Sigmoid colon (tissue), 7 donors: ENCODE measurements around the gene MAP4K5. TPM values are rescaled to one million over a fixed set of nuclear protein-coding genes. Genes with fewer than 3 reads are reported as not detected.

Experiments used
- DNase-seq: peaks from one replicate; pipeline ENCODE4 v3.0.0-alpha.2; 2019
- H3K27ac ChIP-seq, 4 donors: fragments of 200-600 bp; sonication (generic); one replicate each; pipeline ENCODE4 v1.5.1; 2016 to 2019; ENCODE audit warnings: mild to moderate bottlenecking in 1 of 4
- H3K27me3 ChIP-seq, 3 donors: fragments of 200-600 bp; sonication (generic); one replicate each; pipeline ENCODE4 v1.5.1; 2019; ENCODE audit warnings: mild to moderate bottlenecking in 1 of 3
- H3K36me3 ChIP-seq, 4 donors: fragments of 200-600 bp; sonication (generic); one replicate each; pipeline ENCODE4 v1.5.1; 2016 to 2019
- H3K4me1 ChIP-seq, 4 donors: fragments of 200-600 bp; sonication (generic); one replicate each; pipeline ENCODE4 v1.5.1; 2017 to 2019
- H3K4me3 ChIP-seq, 4 donors: fragments of 200-600 bp; sonication (generic); one replicate each; pipeline ENCODE4 v1.5.1; 2017 to 2019; ENCODE audit warnings: mild to moderate bottlenecking in 2 of 4, moderate library complexity in 1 of 4
- H3K9me3 ChIP-seq, 4 donors: fragments of 200-600 bp in 3 of 4; sonication (generic) in 3 of 4; one replicate each; pipeline versions ENCODE4 v1.5.1 to v1.6.1; 2013 to 2019
- EP300 ChIP-seq, 4 donors: sonication (generic); formaldehyde crosslinking; IDR thresholded peaks; one replicate each; pipeline ENCODE4 v1.6.1; 2017; ENCODE audit warnings: antibody characterized with exemption in 4 of 4
- POLR2A ChIP-seq, 2 donors: fragments of 450-650 bp; IDR thresholded peaks; one replicate each; pipeline ENCODE4 v1.6.1; 2016; ENCODE audit warnings: antibody characterized with exemption in 2 of 2, mild to moderate bottlenecking in 2 of 2, moderate library complexity in 2 of 2
- POLR2AphosphoS5 ChIP-seq, 4 donors: sonication (generic); formaldehyde crosslinking; IDR thresholded peaks; one replicate each; pipeline ENCODE4 v1.6.1; 2017; ENCODE audit warnings: antibody characterized with exemption in 4 of 4
- WGBS, 2 donors: extraction: QIAGEN DNeasy Blood & Tissue Kit; methylation state at CpG; one replicate each; pipeline ENCODE4 v1.1.7; 2013; 5-methylcytosine and 5-hydroxymethylcytosine counted together
- intact Hi-C: fragments of 100-400 bp; cut with DNase I; formaldehyde crosslinking; loops from one replicate; pipeline ENCODE4 v1.15.1; 2023
- polyA plus RNA-seq, 3 donors: library from polyadenylated mRNA; stranded (reverse); fragments of 200-250 nt; gene quantifications; one replicate each; pipeline ENCODE4 v1.2.3, GENCODE V29; 2013
- total RNA-seq, 4 donors: library from RNA; depleted of rRNA; stranded (reverse); fragments of >200 nt; gene quantifications; one replicate each; pipeline ENCODE4 v1.1.0, GENCODE V29; 2016
- TF ChIP-seq, protein P1 (sequence below), 4 experiments: fragments of 450-650 bp in 3 of 4; fragments of 200-600 bp in 1 of 4; IDR thresholded peaks; one replicate each; pipeline ENCODE4 v1.5.1; 2016 to 2019; ENCODE audit warnings: antibody characterized with exemption in 4 of 4, mild to moderate bottlenecking in 3 of 4, moderate library complexity in 2 of 4
- donor health status: healthy with polysubstance abuse.
- donor health status: Bipolar disorder and iron deficiency.
- donor health status: healthy.

MAP4K5 gene
- total and polyA plus RNA-seq, 7 donors: 12.6 to 314 (median 144) TPM

DNA sequence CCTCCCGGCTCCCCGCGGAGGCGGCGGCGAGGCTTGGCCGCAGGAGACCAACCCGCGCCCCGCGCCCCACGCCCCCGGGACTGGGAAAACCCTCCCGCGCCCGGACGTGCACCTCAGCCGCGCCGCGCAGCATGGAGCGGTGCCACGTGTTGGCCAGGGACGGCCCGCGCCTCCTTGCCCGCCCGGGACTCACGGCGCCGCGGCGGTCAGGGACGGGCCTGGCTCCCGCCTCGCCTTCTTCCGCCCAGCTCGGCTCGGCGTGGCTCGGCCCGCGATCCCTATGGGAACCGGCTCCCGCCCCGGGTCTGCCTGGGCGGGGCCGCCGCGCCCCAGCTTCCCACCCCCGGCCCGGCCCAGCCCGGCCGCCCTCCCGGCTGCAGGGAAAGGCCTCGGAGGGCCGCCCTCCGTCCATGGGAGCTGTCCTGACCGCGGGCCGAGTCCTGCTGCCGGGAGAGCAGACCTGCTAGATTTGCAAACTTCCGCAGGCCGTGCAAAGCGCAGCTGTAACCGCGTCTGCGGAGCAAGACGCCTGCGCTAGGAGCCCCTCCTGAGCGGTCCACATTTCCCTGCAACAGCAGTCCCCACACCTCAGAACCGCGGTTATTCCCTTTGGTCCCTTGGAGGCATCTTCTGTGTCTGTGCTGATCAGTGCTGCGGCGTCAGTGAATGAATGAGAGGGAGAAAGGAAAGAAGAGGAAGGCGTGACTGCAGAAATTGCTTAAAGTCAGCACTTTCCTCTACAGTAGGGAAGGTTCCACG is 135.6 kb downstream of the MAP4K5 start, which contains the start of gene CDKL1:
Gene CDKL1, minus strand, starts transcription at position 251 of the 759 bp plus-strand sequence. CDS start 1,013 bp downstream, outside the sequence.
- Histone ChIP-seq H3K4me1 (peaks cover 0 to 74% (median 49%) of the 10 kb centered on the region in 4 donors), H3K27ac (peak within 1 kb of the TSS; percentile 70 to 87 (median 84)), H3K36me3 (no peaks in the 10 kb centered on the region), H3K4me3 (peak within 1 kb of the TSS; percentile 40 to 83 (median 75)), H3K27me3 (no peaks in the 10 kb centered on the region), H3K9me3 (no peaks in the 10 kb centered on the region)
- WGBS, 2 donors: 1% methylated on average over 77 of the region's 77 CpGs
- intact Hi-C loops: loop anchor here (2.0 to 5.0 kb wide), 2 partner anchors 50 to 76 kb away; no protein-coding TSS in a partner anchor
- DNase-seq: peak; percentile 80
- TF ChIP-seq POLR2A (IDR thresholded peaks at IDR 0.05): no peak
- TF ChIP-seq EP300 (IDR thresholded peaks at IDR 0.05): no peak
- TF ChIP-seq POLR2AphosphoS5 (IDR thresholded peaks at IDR 0.05): no peak
- TF ChIP-seq, protein P1, sequence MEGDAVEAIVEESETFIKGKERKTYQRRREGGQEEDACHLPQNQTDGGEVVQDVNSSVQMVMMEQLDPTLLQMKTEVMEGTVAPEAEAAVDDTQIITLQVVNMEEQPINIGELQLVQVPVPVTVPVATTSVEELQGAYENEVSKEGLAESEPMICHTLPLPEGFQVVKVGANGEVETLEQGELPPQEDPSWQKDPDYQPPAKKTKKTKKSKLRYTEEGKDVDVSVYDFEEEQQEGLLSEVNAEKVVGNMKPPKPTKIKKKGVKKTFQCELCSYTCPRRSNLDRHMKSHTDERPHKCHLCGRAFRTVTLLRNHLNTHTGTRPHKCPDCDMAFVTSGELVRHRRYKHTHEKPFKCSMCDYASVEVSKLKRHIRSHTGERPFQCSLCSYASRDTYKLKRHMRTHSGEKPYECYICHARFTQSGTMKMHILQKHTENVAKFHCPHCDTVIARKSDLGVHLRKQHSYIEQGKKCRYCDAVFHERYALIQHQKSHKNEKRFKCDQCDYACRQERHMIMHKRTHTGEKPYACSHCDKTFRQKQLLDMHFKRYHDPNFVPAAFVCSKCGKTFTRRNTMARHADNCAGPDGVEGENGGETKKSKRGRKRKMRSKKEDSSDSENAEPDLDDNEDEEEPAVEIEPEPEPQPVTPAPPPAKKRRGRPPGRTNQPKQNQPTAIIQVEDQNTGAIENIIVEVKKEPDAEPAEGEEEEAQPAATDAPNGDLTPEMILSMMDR (IDR thresholded peaks at IDR 0.05): no peak

DNA sequence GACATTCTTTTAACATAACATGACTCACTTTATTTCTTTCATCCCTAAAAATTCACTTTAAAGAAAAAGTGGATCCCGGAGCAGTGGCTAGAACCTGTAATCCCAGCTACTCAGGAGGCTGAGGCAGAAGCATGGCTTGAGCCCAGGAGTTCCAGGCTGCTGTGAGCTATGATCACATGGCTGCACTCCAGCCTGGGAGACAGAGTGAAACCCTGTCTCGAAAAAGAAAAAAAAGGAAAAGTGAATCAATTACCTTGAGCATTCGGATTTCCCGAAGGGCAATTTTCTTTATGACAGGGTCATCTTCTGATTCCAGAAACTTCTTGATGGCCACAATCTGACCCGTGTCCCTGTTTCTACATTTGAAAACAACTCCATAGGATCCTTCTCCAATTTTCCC is 136.9 kb downstream of the MAP4K5 start:
- Histone ChIP-seq H3K27me3 (no peaks in the 10 kb centered on the region), H3K4me3 (peak overlapping the region; percentile 40 to 83 (median 75)), H3K4me1 (peaks cover 0 to 69% (median 46%) of the 10 kb centered on the region in 4 donors), H3K9me3 (no peaks in the 10 kb centered on the region), H3K27ac (peak overlapping the region in 3 of 4 donors; percentile 83 to 87 (median 85)), H3K36me3 (no peaks in the 10 kb centered on the region)
- intact Hi-C loops: loop anchor here (5.0 kb wide), 1 partner anchor 48 kb away; no protein-coding TSS in a partner anchor
- 15 to 66% methylated on average over 5 of the region's 5 CpGs for WGBS, 2 donors
- TF ChIP-seq EP300 (IDR thresholded peaks at IDR 0.05): no peak
- no peak for TF ChIP-seq POLR2AphosphoS5 (IDR thresholded peaks at IDR 0.05)
- TF ChIP-seq, protein P1 (IDR thresholded peaks at IDR 0.05): no peak
- TF ChIP-seq POLR2A (IDR thresholded peaks at IDR 0.05): no peak
- DNase-seq: peak; percentile 76

DNA sequence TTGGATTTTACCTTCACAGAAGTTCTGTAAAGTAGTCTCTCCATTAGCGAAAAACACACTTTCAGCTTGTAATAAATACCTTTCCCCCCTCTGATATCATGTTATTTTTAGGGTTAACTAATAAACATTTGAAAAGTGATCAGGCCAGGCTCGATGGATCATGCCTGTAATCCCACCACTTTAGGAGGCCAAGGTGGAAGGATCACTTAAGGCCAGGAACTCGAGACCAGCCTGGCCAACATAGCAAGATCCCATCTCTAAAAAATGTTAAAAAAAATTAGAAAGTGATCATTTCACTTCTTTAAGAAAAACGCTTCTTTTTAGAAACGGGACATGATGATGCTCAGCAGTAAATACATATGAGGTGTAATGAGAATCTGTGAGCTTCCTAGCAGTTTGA is 137.7 kb downstream of the MAP4K5 start:
- H3K36me3 ChIP-seq: peaks cover 0 to 4% (median 0%) of the 10 kb centered on the region in 4 donors
- H3K9me3 ChIP-seq: no peaks in the 10 kb centered on the region
- H3K27ac ChIP-seq: peak overlapping the region in 1 of 4 donors; percentile 85
- WGBS, 2 donors: 93 to 95% methylated on average over 5 of the region's 5 CpGs
- H3K27me3 ChIP-seq: no peaks in the 10 kb centered on the region
- intact Hi-C loops: loop anchor here (5.0 kb wide), 1 partner anchor 47 kb away; no protein-coding TSS in a partner anchor
- H3K4me1 ChIP-seq: peaks cover 0 to 62% (median 39%) of the 10 kb centered on the region in 4 donors
- TF ChIP-seq EP300 (IDR thresholded peaks at IDR 0.05): no peak
- no peak for TF ChIP-seq POLR2A (IDR thresholded peaks at IDR 0.05)
- TF ChIP-seq, protein P1 (IDR thresholded peaks at IDR 0.05): no peak
- no peak for TF ChIP-seq POLR2AphosphoS5 (IDR thresholded peaks at IDR 0.05)
- DNase-seq: no peak
- peak overlapping the region in 3 of 4 donors; percentile 72 to 83 (median 78) for H3K4me3 ChIP-seq

DNA sequence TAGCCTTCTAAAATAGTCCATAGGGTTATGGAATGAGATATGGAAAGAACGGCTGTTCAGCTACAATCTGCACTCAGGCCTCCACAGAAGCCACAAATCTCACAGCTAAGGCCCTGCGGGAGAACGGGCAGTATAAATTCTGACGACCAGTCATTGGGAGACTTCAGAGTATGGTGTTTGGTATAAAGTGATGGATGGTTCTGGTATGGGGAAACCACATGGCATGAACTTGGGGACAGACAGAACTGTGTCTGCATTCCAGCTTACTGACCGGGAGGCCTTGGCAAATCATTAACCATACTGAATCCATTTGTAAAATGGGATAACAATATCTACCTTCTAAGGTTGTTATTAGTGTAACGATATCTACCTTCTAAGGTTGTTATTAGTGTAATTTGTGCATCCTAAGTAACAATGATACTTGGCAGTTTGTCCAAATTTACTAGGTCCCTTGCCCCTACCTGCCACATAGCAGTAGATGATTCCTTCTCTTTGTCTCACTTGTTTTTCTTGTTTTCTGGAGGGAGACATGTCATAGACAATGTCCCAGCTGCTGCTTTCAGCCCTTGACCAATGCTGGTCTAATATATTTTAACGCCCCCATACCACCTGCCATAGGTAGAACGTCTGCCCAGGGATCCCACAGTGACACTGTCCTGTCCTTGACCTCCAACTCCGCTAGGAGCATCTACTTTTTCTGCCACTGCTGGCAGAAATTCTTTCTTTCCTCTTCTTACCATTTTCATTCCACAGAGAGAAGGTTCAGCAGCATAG is 142.5 kb downstream of the MAP4K5 start:
- Histone ChIP-seq H3K27ac (no peak overlapping the region), H3K4me1 (peaks cover 0 to 27% (median 15%) of the 10 kb centered on the region in 4 donors), H3K27me3 (no peaks in the 10 kb centered on the region), H3K9me3 (no peaks in the 10 kb centered on the region), H3K36me3 (peaks cover 0 to 12% (median 0%) of the 10 kb centered on the region in 4 donors), H3K4me3 (no peak overlapping the region)
- WGBS, 2 donors: 59 to 85% methylated on average over 9 of the region's 9 CpGs
- DNase-seq: no peak
- intact Hi-C loops: no loop called here
- TF ChIP-seq, protein P1 (IDR thresholded peaks at IDR 0.05): no peak
- no peak for TF ChIP-seq POLR2A (IDR thresholded peaks at IDR 0.05)
- no peak for TF ChIP-seq POLR2AphosphoS5 (IDR thresholded peaks at IDR 0.05)
- no peak for TF ChIP-seq EP300 (IDR thresholded peaks at IDR 0.05)
